GM21717 (cell line): ENCODE results near the gene PKDCC.

Source experiments
- ATAC-seq: cut with Tn5 transposase; IDR thresholded peaks from one replicate; pipeline ENCODE4 v1.9.1; 2021; ENCODE audit warnings: mild to moderate bottlenecking, moderate library complexity; ENCODE audit not compliant: unreplicated experiment

Gene PKDCC

GRCh38 chr2:42049221-42050009 lies 1.6 kb downstream of the PKDCC start:
- no peak for ATAC-seq

- no peak for ATAC-seq
Measured at GRCh38 chr2:42050010-42050702, 2.3 kb downstream of the PKDCC start.

- no peak for ATAC-seq
Measured at GRCh38 chr2:42050703-42051542, 3.1 kb downstream of the PKDCC start.

GRCh38 chr2:42051543-42052235 lies 3.9 kb downstream of the PKDCC start:
- ATAC-seq: no peak

- no peak for ATAC-seq
Measured at GRCh38 chr2:42052702-42053481, 5.1 kb downstream of the PKDCC start.

- ATAC-seq: no peak
Measured at GRCh38 chr2:42053482-42053790, 5.6 kb downstream of the PKDCC start.

GRCh38 chr2:42053791-42054701 lies 6.2 kb downstream of the PKDCC start:
- ATAC-seq: no peak

GRCh38 chr2:42054714-42055430 lies 7.1 kb downstream of the PKDCC start:
- no peak for ATAC-seq

- no peak for ATAC-seq
Measured at GRCh38 chr2:42055573-42056514, 8.0 kb downstream of the PKDCC start.

- ATAC-seq: no peak
Measured at GRCh38 chr2:42057159-42057901, 9.5 kb downstream of the PKDCC start.

GRCh38 chr2:42057902-42058450 lies 10.2 kb downstream of the PKDCC start:
- ATAC-seq: no peak

- ATAC-seq: no peak
Measured at GRCh38 chr2:42059261-42059898, 11.6 kb downstream of the PKDCC start.

- ATAC-seq: no peak
Measured at GRCh38 chr2:42060028-42060427, 12.2 kb downstream of the PKDCC start.

GRCh38 chr2:42060718-42061619 lies 13.1 kb downstream of the PKDCC start:
- ATAC-seq: no peak

- ATAC-seq: no peak
Measured at GRCh38 chr2:42061839-42062238, 14.0 kb downstream of the PKDCC start.
